ENCODE measurements around the gene CDH13. TPM values are rescaled to one million over a fixed set of nuclear protein-coding genes. Genes with fewer than 3 reads are reported as not detected.

The CDH13 gene
- polyA plus RNA-seq, 1 donor from 2014 or later = 3.2 TPM

- Histone ChIP-seq H3F3A (ENCODE audit: insufficient read depth, low read length, poor library complexity, severe bottlenecking) (no peaks in the 10 kb centered on the region), H3K9me3 (ENCODE audit: low read length) (no peaks in the 10 kb centered on the region), H3K9ac (ENCODE audit: low read length) (no peak overlapping the region), H3K27me3 (ENCODE audit: insufficient read depth, low read depth, low read length) (no peaks in the 10 kb centered on the region), H3K27ac (ENCODE audit: low read length) (no peak overlapping the region), H3K9me2 (ENCODE audit: insufficient read depth, low read length) (no peaks in the 10 kb centered on the region), H3K4me3 (ENCODE audit: low read length) (no peak overlapping the region), H4K20me1 (ENCODE audit: insufficient read depth) (no peaks in the 10 kb centered on the region), H3K36me3 (ENCODE audit: insufficient read depth, low read length) (no peaks in the 10 kb centered on the region), H2AFZ (ENCODE audit: low read depth, low read length) (no peak overlapping the region), H3K4me2 (ENCODE audit: low read length) (no peak overlapping the region), H3K79me2 (replicated peaks; ENCODE audit: insufficient read depth, low read length) (no peaks in the 10 kb centered on the region)
- TF ChIP-seq EZH2 (IDR thresholded peaks at IDR 0.05; ENCODE audit: borderline replicate concordance, insufficient read depth, low read length, poor library complexity, severe bottlenecking) (no peak), EP300 (conservative IDR thresholded peaks at IDR 0.05; ENCODE audit: poor library complexity, severe bottlenecking) (no peak), CTCF (IDR thresholded peaks at IDR 0.05; ENCODE audit: poor library complexity, severe bottlenecking) (no peak), MXI1 (conservative IDR thresholded peaks at IDR 0.05; ENCODE audit: poor library complexity, severe bottlenecking) (no peak), SMC3 (conservative IDR thresholded peaks at IDR 0.05; ENCODE audit: poor library complexity) (no peak), REST (IDR thresholded peaks at IDR 0.05; ENCODE audit: borderline replicate concordance) (no peak), POLR2AphosphoS5 (IDR thresholded peaks at IDR 0.05) (no peak), RAD21 (conservative IDR thresholded peaks at IDR 0.05) (no peak), TAF1 (IDR thresholded peaks at IDR 0.05; ENCODE audit: low read depth) (no peak)
Measured at GRCh38 chr16:83353241-83353640, 726.5 kb downstream of the CDH13 start.

GRCh38 chr16:83354015-83354414, 727.2 kb downstream of the CDH13 start:
- Histone ChIP-seq H3K9ac (ENCODE audit: low read length) (no peak overlapping the region), H3K9me2 (ENCODE audit: insufficient read depth, low read length) (no peaks in the 10 kb centered on the region), H3K79me2 (replicated peaks; ENCODE audit: insufficient read depth, low read length) (no peaks in the 10 kb centered on the region), H3K4me3 (ENCODE audit: low read length) (no peak overlapping the region), H2AFZ (ENCODE audit: low read depth, low read length) (no peak overlapping the region), H3K36me3 (ENCODE audit: insufficient read depth, low read length) (no peaks in the 10 kb centered on the region), H3K9me3 (ENCODE audit: low read length) (no peaks in the 10 kb centered on the region), H3K27me3 (ENCODE audit: insufficient read depth, low read depth, low read length) (no peaks in the 10 kb centered on the region), H4K20me1 (ENCODE audit: insufficient read depth) (no peaks in the 10 kb centered on the region), H3F3A (ENCODE audit: insufficient read depth, low read length, poor library complexity, severe bottlenecking) (no peaks in the 10 kb centered on the region), H3K4me2 (ENCODE audit: low read length) (no peak overlapping the region), H3K27ac (ENCODE audit: low read length) (no peak overlapping the region)
- TF ChIP-seq EZH2 (IDR thresholded peaks at IDR 0.05; ENCODE audit: borderline replicate concordance, insufficient read depth, low read length, poor library complexity, severe bottlenecking) (no peak), MXI1 (conservative IDR thresholded peaks at IDR 0.05; ENCODE audit: poor library complexity, severe bottlenecking) (no peak), REST (IDR thresholded peaks at IDR 0.05; ENCODE audit: borderline replicate concordance) (no peak), POLR2AphosphoS5 (IDR thresholded peaks at IDR 0.05) (no peak), RAD21 (conservative IDR thresholded peaks at IDR 0.05) (no peak)

All from neural cell (in vitro differentiated cells).